GM19324 (cell line): ENCODE data around the gene ADORA1.

ENCODE experiments used
- ATAC-seq: cut with Tn5 transposase; IDR thresholded peaks from one replicate; pipeline ENCODE4 v1.9.1; 2021; ENCODE audit warnings: mild to moderate bottlenecking, moderate library complexity; ENCODE audit not compliant: unreplicated experiment, low FRiP score

ADORA1 gene

GRCh38 chr1:203138066-203138465, 10.5 kb downstream of the ADORA1 start:
- ATAC-seq, result no peak

GRCh38 chr1:203139976-203140475, 12.5 kb downstream of the ADORA1 start:
- no peak for ATAC-seq

DNA sequence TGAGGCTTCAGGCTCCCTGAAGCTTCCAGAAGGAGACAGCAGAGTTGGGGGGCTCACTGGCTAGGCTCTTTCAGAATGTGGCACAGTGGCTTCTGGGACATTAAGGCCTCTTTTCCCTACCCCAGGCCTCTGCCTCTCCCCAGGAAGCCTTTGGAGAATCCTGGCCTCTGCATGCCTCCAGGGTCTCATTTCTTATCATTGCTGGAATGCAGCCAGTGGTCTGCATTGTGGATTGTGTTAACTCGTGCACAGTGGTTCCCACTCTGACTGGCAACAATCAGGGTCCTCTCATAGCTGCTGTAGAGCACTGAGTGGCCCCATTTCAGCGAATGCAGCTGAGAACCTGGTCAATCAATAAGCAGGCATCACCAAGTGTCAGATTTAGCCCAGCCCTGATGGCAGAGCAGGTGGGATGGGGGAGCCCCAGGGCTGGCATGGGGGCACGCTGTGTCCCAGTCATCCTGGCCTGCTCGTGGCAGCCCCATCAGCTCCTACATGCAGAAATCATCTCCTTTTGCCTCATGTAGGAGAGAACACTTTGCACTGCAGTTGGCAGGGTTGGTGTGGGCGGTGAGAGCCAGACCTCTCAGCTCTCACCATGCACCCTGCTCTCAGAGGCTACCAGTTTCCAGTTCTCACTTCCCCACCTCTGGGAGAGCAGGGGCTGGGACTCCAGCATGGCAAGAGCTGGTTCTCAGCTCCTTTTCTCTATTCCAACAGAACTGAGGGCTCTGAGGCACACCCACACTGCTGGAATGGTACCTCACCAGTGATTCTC, 13.4 kb downstream of the ADORA1 start:
- ATAC-seq, result no peak

DNA sequence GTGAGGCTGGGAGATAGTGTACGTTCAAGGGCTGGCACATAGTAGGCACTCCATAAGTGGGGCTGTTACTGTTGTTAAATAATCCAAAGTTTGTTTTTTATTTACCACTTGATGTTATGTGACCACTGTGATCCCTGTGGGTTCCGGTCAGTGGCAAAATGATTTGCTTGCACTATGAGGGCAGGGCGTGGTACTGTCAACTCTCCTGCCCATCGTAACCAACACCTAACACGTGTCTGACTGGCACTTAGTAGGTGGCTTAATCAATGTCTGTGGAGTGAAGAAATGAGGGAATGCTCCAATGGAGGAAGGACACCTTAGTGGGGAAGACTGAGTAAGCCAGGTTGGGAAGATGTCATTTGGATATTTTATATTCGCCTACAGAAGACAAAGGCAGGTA, 14.6 kb downstream of the ADORA1 start:
- no peak for ATAC-seq

DNA sequence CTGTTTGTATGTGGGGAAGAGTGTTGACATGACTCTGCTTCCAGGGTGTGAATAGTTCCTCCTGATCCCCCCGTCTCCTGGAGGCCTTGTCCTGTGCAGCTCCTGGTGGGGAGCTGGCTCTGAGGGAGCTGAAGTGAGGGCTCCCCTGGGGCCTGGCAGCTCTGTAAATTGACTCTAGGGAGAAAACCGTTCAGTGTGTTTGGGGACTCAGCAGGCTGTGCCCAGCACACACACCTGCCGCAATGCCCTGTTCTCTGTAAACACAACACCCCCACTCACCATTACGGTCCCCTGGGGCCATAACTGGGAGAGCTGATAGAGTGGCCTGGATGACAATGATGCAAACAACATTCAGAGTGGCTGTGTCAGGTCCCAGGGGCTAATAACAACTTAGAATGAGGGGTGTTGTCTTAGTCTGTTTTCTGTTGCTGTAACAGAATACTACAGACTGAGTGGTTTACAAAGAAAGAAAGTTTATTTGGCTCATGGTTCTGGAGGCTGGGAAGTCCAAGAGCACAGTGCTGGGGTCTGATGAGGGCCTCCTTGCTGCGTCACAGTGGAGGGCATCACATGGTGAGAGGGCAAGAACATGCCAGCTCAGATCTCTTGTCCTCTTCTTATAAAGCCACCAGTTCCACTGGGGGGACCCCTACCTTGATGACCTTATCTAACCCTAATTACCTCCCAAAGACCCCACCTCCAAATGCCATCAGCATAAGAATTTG, 15.3 kb downstream of the ADORA1 start:
- ATAC-seq, result no peak

DNA sequence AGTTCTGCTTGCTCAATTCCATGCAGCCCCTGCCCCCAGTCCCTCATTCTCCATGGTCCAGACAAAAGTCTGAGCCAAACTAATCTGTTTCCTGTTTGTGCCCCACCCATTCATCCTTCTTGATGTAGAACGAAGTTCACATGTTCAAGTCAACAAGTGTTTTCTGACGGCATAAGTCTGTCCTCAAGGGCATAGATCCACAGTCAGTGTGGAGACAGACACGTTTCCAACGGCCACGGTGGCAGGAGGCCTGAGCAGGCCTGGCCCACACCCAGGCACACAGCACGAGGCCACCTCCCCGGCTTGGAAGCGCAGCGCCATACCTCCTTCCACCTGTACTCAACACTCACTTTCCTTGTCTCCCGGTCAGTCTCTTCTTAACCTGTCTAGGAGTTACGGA, 16.1 kb downstream of the ADORA1 start:
- no peak for ATAC-seq

DNA sequence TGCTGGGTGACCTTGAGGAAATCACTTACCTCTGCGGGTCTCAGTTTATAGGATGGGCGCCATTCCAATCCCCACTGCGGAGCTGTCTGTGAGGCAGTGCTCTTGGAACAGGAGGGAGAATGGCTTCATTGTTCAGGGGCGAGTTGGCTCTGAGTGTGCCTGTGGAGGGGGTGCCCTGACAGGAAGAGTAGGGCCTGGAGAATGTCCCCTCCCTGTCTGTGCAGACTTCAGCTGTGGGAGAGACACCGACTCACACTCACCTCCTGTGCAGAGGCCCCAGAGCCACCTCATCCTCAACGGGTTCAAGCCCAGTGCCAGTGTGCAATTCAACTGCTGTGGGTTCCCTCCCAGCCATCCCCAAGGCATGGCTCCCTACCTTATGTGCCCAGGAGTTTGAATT, 17.1 kb downstream of the ADORA1 start:
- no peak for ATAC-seq

- no peak for ATAC-seq
Measured at GRCh38 chr1:203145321-203146041, 18.0 kb downstream of the ADORA1 start.

DNA sequence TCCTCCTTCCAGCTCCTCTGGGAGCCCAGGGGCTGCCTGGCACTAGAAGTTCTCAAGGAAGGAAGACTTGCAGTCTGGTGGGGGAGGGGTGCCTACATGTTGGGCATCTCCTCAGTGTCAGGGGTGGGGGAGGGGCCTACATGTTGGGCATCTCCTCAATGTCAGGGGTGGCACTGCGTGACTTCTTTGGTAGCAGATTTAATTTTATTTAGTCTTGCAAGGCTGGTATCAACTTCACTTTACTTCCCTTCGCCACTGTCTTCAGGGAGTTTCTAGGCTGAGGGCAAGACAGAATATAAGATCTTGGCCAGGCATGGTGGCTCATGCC, 18.5 kb downstream of the ADORA1 start:
- ATAC-seq, result no peak

- no peak for ATAC-seq
Measured at GRCh38 chr1:203146537-203146936, 19.0 kb downstream of the ADORA1 start.

- ATAC-seq, result no peak
Measured at GRCh38 chr1:203147376-203147775, 19.9 kb downstream of the ADORA1 start.

DNA sequence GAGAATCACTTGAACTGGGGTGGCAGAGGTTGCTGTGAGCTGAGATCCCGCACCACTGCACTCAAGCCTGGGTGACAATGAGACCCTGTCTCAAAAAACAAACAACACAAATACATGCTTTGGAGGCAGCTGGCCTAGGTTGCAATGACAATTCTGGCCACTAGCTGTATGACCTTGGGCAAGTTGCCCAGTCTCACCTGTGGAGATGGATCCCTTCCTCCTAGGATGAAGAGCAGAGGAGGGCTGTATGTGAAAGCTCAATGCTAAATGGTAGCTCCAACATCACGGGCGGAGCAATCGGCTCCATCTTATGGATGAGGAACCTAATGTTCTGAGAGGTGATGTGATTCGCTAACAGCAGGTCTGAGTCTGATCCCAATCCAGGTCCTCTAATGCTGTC, 20.6 kb downstream of the ADORA1 start:
- no peak for ATAC-seq

- no peak for ATAC-seq
Measured at GRCh38 chr1:203148579-203148978, 21.1 kb downstream of the ADORA1 start.

GRCh38 chr1:203149188-203149840, 21.8 kb downstream of the ADORA1 start:
- ATAC-seq, result no peak

GRCh38 chr1:203150511-203151297, 23.2 kb downstream of the ADORA1 start:
- no peak for ATAC-seq

DNA sequence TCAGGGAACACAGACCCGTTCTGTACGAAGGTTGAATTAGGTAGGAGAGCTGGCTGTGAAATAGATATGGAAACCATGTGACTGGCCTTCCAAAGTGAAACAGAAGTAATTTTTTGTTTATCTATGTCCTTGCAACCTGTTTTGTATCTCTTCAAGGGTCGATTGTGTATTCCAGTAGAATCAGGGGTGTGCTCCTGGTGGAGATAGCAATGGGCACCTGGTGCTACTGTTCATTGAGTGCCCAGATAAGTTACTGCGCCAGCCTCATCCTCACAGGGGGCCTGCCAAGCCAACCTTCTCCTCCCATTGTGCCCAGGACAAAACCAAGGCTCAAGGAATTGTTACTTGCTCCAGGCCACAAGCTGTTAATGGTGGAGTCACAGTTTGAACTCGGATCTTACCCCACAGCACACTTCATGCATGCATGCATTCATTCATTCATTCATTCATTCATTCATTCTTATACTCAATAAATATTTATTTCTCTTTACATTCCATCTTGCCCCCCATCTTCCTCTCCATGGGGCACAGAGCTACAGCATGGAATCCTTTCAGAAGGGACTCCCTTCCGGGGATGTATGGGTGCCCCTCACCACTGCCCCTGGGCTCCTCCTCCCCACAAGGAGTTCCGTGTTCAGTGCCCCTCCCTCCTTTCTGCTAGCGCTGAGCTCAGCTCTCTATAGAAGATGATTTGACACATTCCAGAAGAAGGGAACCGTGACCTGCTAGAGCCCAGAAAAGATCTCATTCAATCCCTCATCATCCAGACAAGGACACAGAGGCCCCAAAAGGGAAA, 24.0 kb downstream of the ADORA1 start:
- ATAC-seq, result no peak

DNA sequence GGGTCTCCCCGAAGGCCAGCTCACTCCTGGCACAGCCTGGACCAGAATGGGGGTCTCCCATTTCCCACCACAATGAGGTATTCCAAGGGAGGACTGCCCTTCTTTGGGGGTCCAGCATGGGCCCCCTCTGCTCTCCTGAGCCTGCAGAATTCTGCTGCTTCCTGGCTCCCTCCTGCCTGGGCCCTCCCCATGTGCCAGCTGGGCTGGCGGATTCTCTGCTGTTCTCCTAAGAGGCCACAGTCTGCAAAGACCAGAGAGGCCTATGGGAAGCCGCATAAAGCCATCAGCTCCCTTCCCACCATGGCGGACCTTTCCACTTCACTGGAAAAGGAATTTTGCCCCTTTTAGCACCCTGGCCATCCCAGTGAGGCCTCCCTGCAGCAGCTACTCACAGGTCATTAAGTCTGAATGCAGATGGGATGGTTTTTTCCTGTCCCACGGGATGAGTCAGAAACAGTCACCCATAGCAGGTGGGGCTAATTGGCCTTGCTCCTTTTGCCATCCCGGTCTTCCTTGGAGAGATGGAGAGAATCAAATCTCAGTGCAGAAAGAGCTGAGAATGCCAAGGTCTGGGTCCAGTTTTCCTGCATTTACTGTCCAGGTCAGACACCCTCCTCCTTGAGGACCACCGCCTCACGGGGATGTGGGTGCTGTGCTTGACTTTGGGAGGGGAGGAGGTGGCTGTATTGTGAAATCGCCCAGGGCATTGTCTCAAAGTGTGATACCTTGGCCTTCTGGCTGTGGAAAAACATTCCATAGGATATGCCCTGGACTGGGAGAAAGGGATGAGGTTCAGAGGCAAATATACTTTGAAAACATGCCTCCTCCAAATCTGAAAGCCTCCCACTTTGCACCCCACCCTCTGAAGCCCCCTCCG, 24.9 kb downstream of the ADORA1 start:
- ATAC-seq, result no peak
